ENCODE data around the gene CREBRF.

CREBRF gene

GRCh38 chr5:173161148-173161547 is 105.0 kb downstream of the CREBRF start:
- DNase-seq, result no peak

GRCh38 chr5:173163219-173163618 is 107.1 kb downstream of the CREBRF start:
- DNase-seq, result no peak

GRCh38 chr5:173165177-173166016 is 109.2 kb downstream of the CREBRF start:
- no peak for DNase-seq

- DNase-seq, result no peak
These were observed 116.0 kb downstream of the CREBRF start for GRCh38 chr5:173172166-173172565.

- DNase-seq, result no peak
These were observed 119.4 kb downstream of the CREBRF start for GRCh38 chr5:173175523-173175922.

- no peak for DNase-seq
These were observed 122.3 kb downstream of the CREBRF start for GRCh38 chr5:173178369-173178910.

- no peak for DNase-seq
These were observed 124.2 kb downstream of the CREBRF start for GRCh38 chr5:173180331-173180730.

- no peak for DNase-seq
These were observed 131.0 kb downstream of the CREBRF start for GRCh38 chr5:173187054-173187743.

- DNase-seq, result no peak
These were observed 132.1 kb downstream of the CREBRF start for GRCh38 chr5:173188280-173188679.

Measured in effector CD8-positive, alpha-beta T cell (primary cell).